OCI-LY1 (cell line): ENCODE results near the gene GRIA1.

Source experiments
- CTCF ChIP-seq: fragments of 200-600 bp; sonication (generic), shearing (Covaris generic); IDR thresholded peaks from 2 replicates; pipeline ENCODE4 v1.5.1; 2017; ENCODE audit warnings: mild to moderate bottlenecking, antibody characterized with exemption, low read length, moderate library complexity, mixed read lengths
- EZH2 ChIP-seq: fragments of 200-600 bp; sonication (generic), shearing (Covaris generic); IDR thresholded peaks from 2 replicates; pipeline ENCODE4 v1.8.0; 2017; ENCODE audit warnings: borderline replicate concordance, mixed run types, mild to moderate bottlenecking, antibody characterized with exemption, low read length, moderate library complexity, mixed read lengths

- TF ChIP-seq CTCF (no peak), EZH2 (no peak)
These were observed 254.3 kb downstream of the GRIA1 start for GRCh38 chr5:153744751-153745150.
